Endothelial cell of umbilical vein (primary cell): ENCODE measurements around the gene WDR74. TPM values are rescaled to one million over a fixed set of nuclear protein-coding genes. Genes with fewer than 3 reads are reported as not detected.
"Not testable (repeated sequence)": the region's sequence is repeated elsewhere in the genome, so short reads cannot be mapped to it uniquely, and the experiment has no call there.

Source experiments
- BruUV-seq: library from RNA; stranded (reverse); fragments of 400-500 nt; replicated peaks from 2 replicates; lab custom pipeline; 2021; lab: Mats Ljungman, UMichigan
- CTCF ChIA-PET: fragments of 300-600, 350-600 bp; sonication (Branson Sonifier 250); formaldehyde crosslinking; loops from one replicate; lab custom pipeline; 2021; ENCODE audit warnings: antibody characterized with exemption, inconsistent platforms; lab: Charles Lee
- POLR2A ChIA-PET: fragments of 300-600, 350-600 bp; sonication (Branson Sonifier 250); formaldehyde crosslinking; loops from one replicate; lab custom pipeline; 2021; ENCODE audit warnings: antibody characterized with exemption, inconsistent platforms; lab: Charles Lee
- DNase-seq: peaks from one replicate; pipeline ENCODE4 v3.0.0-alpha.2; 2011; ENCODE audit warnings: low read depth, low spot score
- FAIRE-seq: peaks from 2 replicates; lab custom pipeline; 2011; peaks lifted over from hg19 to GRCh38; lab: Jason Lieb, UNC
- H2AFZ ChIP-seq: 2 replicates; pipeline ENCODE4 v1.6.0; 2012; ENCODE audit warnings: low read depth, low read length, control low read depth, inconsistent platforms
- H3K27ac ChIP-seq: 2 replicates; pipeline ENCODE4 v1.5.1; 2011; ENCODE audit warnings: low read depth, mild to moderate bottlenecking, control low read depth, low read length, moderate library complexity; ENCODE audit not compliant: insufficient read depth
- H3K27me3 ChIP-seq, 2 experiments: 2 replicates each; pipeline versions ENCODE4 v1.6.0 to v1.6.1; 2011; ENCODE audit warnings: low read length in 2 of 2, mixed read lengths in 1 of 2; ENCODE audit not compliant: control insufficient read depth in 2 of 2, insufficient read depth in 2 of 2
- H3K36me3 ChIP-seq, 2 experiments: 2 replicates in 1 of 2; 3 replicates in 1 of 2; pipeline ENCODE4 v1.5.1; 2011; ENCODE audit warnings: low read length in 2 of 2, mild to moderate bottlenecking in 1 of 2, moderate library complexity in 1 of 2; ENCODE audit not compliant: control insufficient read depth in 2 of 2, insufficient read depth in 2 of 2; ENCODE audit errors: extremely low read depth in 1 of 2
- H3K4me1 ChIP-seq: 3 replicates; pipeline ENCODE4 v1.5.1; 2011; ENCODE audit warnings: mild to moderate bottlenecking, low read length; ENCODE audit not compliant: control insufficient read depth, insufficient read depth; ENCODE audit errors: extremely low read depth
- H3K4me2 ChIP-seq: 2 replicates; pipeline ENCODE4 v1.6.1; 2011; ENCODE audit warnings: low read length, control low read depth, mixed read lengths; ENCODE audit not compliant: insufficient read depth
- H3K4me3 ChIP-seq, 3 experiments: fragments of 200-600 bp in 1 of 3; sonication (generic), shearing (Covaris generic) in 1 of 3; replicated peaks in 1 of 3; 2 replicates each; pipeline ENCODE4 v1.5.1; 2011 to 2016; ENCODE audit warnings: control low read depth in 3 of 3, low read length in 3 of 3, mild to moderate bottlenecking in 2 of 3, inconsistent platforms in 1 of 3, low read depth in 1 of 3, moderate library complexity in 1 of 3; ENCODE audit not compliant: insufficient read depth in 1 of 3
- H3K79me2 ChIP-seq: 2 replicates; pipeline ENCODE4 v1.6.0; 2012; ENCODE audit warnings: low read length, inconsistent platforms; ENCODE audit not compliant: control insufficient read depth, insufficient read depth
- H3K9ac ChIP-seq: replicated peaks from 2 replicates; pipeline ENCODE3; 2011; ENCODE audit warnings: low read length, control low read depth; ENCODE audit not compliant: insufficient read depth; ENCODE audit errors: extremely low read depth
- H3K9me1 ChIP-seq: replicated peaks from 3 replicates; pipeline ENCODE4 v1.6.0; 2011; ENCODE audit warnings: mild to moderate bottlenecking, low read length; ENCODE audit not compliant: control insufficient read depth, insufficient read depth; ENCODE audit errors: extremely low read depth
- H3K9me3 ChIP-seq: replicated peaks from 2 replicates; pipeline ENCODE4 v1.5.1; 2012; ENCODE audit warnings: low read length, inconsistent platforms; ENCODE audit not compliant: control insufficient read depth, insufficient read depth
- H4K20me1 ChIP-seq: replicated peaks from 2 replicates; pipeline ENCODE3; 2011; ENCODE audit warnings: mild to moderate bottlenecking, low read length; ENCODE audit not compliant: control insufficient read depth, insufficient read depth; ENCODE audit errors: extremely low read depth
- EZH2 ChIP-seq: IDR thresholded peaks from 2 replicates; pipeline ENCODE4 v1.6.1; 2012; ENCODE audit warnings: borderline replicate concordance, low read depth, mild to moderate bottlenecking, moderate library complexity, low read length, inconsistent platforms; ENCODE audit not compliant: severe bottlenecking
- FOS ChIP-seq: IDR thresholded peaks from 2 replicates; pipeline ENCODE4 v1.6.1; 2011; ENCODE audit warnings: mild to moderate bottlenecking, low read length, moderate library complexity, borderline replicate concordance; ENCODE audit not compliant: insufficient read depth
- GATA2 ChIP-seq: IDR thresholded peaks from 2 replicates; pipeline ENCODE4 v1.7.0; 2011; ENCODE audit warnings: low read depth, mild to moderate bottlenecking, moderate library complexity, mixed read lengths, low read length; ENCODE audit not compliant: insufficient read length, insufficient read depth
- JUN ChIP-seq: IDR thresholded peaks from 2 replicates; pipeline ENCODE4 v1.6.1; 2011; ENCODE audit warnings: borderline replicate concordance, low read depth; ENCODE audit not compliant: insufficient read length, insufficient read depth
- POLR2A ChIP-seq: IDR thresholded peaks from 2 replicates; pipeline ENCODE4 v1.6.1; 2012; ENCODE audit warnings: low read depth, mild to moderate bottlenecking, control low read depth, low read length
- POLR2AphosphoS5 ChIP-seq: IDR thresholded peaks from 2 replicates; pipeline ENCODE4 v1.6.1; 2012; ENCODE audit warnings: low read depth, mild to moderate bottlenecking, control low read depth, low read length, moderate library complexity; ENCODE audit not compliant: insufficient read depth
- dilution Hi-C: fragments of 300-500 bp; cut with MboI; formaldehyde crosslinking; loops from one replicate; pipeline ENCODE4 v1.15.0; 2019; ENCODE audit warnings: low sequenced_read_pairs; ENCODE audit not compliant: extremely low pct_ligation_motif_present
- intact Hi-C: fragments of 100-400 bp; cut with micrococcal nuclease; formaldehyde crosslinking; loops from one replicate; pipeline ENCODE4 v1.10.0; 2022
- polyA plus RNA-seq, 4 experiments: library from polyadenylated mRNA; depleted of rRNA in 3 of 4; stranded (reverse) in 3 of 4; unstranded in 1 of 4; fragments of >200 nt; gene quantifications; 2 replicates each; pipeline versions ENCODE4 v1.2.1 to v1.2.3, GENCODE V29; 2011 to 2012; ENCODE audit warnings: missing spikeins in 1 of 4
- total RNA-seq: library from RNA; stranded (reverse); gene quantifications from 2 replicates; pipeline ENCODE4 v1.2.3, GENCODE V29; 2021
- TF ChIP-seq, protein P1 (sequence below): IDR thresholded peaks from 2 replicates; pipeline ENCODE4 v1.6.1; 2011; ENCODE audit not compliant: insufficient read depth, insufficient read length

WDR74 gene
- total and polyA plus RNA-seq, 2 donors (not counting 3 experiments of a cell fraction or from before 2014, with no cell fraction given) = 44.7 to 51.7 TPM

GRCh38 chr11:62841361-62842170, 2.2 kb upstream of the WDR74 start:
- Histone ChIP-seq H2AFZ (peak overlapping the region; percentile 76), H3K4me3 (peak overlapping the region in 2 of 3 experiments; percentile 9 to 15), H3K9me1 (no peaks in the 10 kb centered on the region), H3K9ac (peak overlapping the region; percentile 83), H3K79me2 (peaks cover 19% of the 10 kb centered on the region), H4K20me1 (no peaks in the 10 kb centered on the region), H3K4me2 (peak overlapping the region; percentile 26), H3K27me3 (no peaks in the 10 kb centered on the region), H3K27ac (peak overlapping the region; percentile 89), H3K4me1 (peaks cover 7% of the 10 kb centered on the region), H3K36me3 (peaks cover 0 to 2% of the 10 kb centered on the region in 2 experiments), H3K9me3 (no peaks in the 10 kb centered on the region)
- dilution Hi-C loops = no loop called here
- ChIA-PET CTCF (interaction anchor here (1.0 to 3.0 kb wide), 3 partner anchors 40 to 447 kb away, joined by 5 to 27 read pairs (median 7); partner anchors contain the start of genes SLC3A2 and TMEM179B), POLR2A (interaction anchor here (0.6 to 3.4 kb wide), 55 partner anchors 9 to 1508 kb away, joined by 3 to 186 read pairs (median 4); partner anchors contain the start of genes C11orf98, CSKMT, EEF1G and GANAB)
- TF ChIP-seq GATA2 = peak; percentile 66
- no peak for TF ChIP-seq EZH2
- TF ChIP-seq, protein P1, sequence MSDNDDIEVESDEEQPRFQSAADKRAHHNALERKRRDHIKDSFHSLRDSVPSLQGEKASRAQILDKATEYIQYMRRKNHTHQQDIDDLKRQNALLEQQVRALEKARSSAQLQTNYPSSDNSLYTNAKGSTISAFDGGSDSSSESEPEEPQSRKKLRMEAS = peak; percentile 75
- TF ChIP-seq FOS = no peak
- peak; percentile 42 for TF ChIP-seq JUN
- peak; percentile 100 for TF ChIP-seq POLR2AphosphoS5
- TF ChIP-seq POLR2A = peak; percentile 100
- TSS peak; percentile 97 for BruUV-seq
- DNase-seq (peak; percentile 99), FAIRE-seq (peak; percentile 100)
- intact Hi-C loops = loop anchor here (1.0 to 5.0 kb wide), 6 partner anchors 9 to 289 kb away; partner anchors contain the start of genes HNRNPUL2, STX5, TEX54 and TUT1

DNA sequence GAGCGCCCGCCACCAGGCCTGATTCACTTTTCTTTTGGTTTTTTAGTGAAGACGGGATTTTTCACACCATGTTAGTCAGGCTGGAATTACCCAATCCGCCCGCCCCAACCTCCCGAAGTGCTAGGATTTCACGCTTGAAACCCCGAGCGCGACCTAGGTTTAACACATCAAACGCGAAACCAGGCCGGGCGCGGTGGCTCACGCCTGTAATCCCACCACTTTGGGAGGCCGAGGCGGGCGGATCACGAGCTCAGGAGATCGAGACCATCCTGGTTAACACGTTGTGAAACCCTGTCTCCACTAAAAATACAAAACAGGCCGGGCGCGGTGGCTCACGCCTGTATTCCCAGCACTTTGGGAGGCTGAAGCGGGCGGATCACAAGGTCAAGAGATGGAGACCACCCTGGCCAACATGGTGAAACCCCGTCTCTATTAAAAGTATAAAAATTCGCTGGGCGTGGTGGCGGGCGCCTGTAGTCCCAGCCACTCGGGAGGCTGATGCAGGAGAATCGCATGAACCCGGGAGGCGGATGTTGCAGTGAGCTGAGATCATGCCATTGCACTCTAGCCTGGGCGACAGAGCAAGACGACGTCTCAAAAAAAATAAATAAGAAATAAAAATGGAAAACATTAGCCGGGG, 1.5 kb upstream of the WDR74 start:
- H3K36me3 ChIP-seq, H3K9me3 ChIP-seq, DNase-seq, H3K4me1 ChIP-seq, BruUV-seq, H3K27me3 ChIP-seq, H3K9me1 ChIP-seq, FAIRE-seq, H4K20me1 ChIP-seq, dilution Hi-C loops: not testable (repeated sequence)
- Histone ChIP-seq H3K9ac (peak overlapping the region; percentile 79), H3K4me3 (peak overlapping the region; percentile 24 to 90 (median 84)), H3K4me2 (peak overlapping the region; percentile 89), H2AFZ (peak overlapping the region; percentile 19), H3K79me2 (peaks cover 25% of the 10 kb centered on the region), H3K27ac (peak overlapping the region; percentile 74)
- intact Hi-C loops = loop anchor here (1.0 to 5.0 kb wide), 5 partner anchors 9 to 289 kb away; partner anchors contain the start of genes HNRNPUL2, STX5, TEX54 and TUT1
- ChIA-PET POLR2A (interaction anchor here (0.6 to 3.4 kb wide), 56 partner anchors 9 to 840 kb away, joined by 3 to 186 read pairs (median 4); partner anchors contain the start of genes C11orf98, CSKMT, EEF1G and GANAB), CTCF (interaction anchor here (1.0 to 3.0 kb wide), 3 partner anchors 41 to 446 kb away, joined by 5 to 27 read pairs (median 7); partner anchors contain the start of genes SLC3A2 and TMEM179B)
